ENCODE measurements around the gene BMAL1.
"Not testable (repeated sequence)": the region's sequence is repeated elsewhere in the genome, so short reads cannot be mapped to it uniquely, and the experiment has no call there.

BMAL1 gene

GRCh38 chr11:13256216-13256615, 21.4 kb upstream of the BMAL1 start:
- Mint-ChIP-seq H3K27ac (no peak overlapping the region), H3K36me3 (no peaks in the 10 kb centered on the region), H3K27me3 (no peaks in the 10 kb centered on the region), H3K9me3 (no peaks in the 10 kb centered on the region), H3K4me3 (no peak overlapping the region), H3K4me1 (no peaks in the 10 kb centered on the region)
- ATAC-seq: no peak

GRCh38 chr11:13258061-13258460, 19.5 kb upstream of the BMAL1 start:
- H3K4me3 Mint-ChIP-seq, ATAC-seq, H3K4me1 Mint-ChIP-seq, H3K36me3 Mint-ChIP-seq, H3K27me3 Mint-ChIP-seq, H3K9me3 Mint-ChIP-seq, H3K27ac Mint-ChIP-seq: not testable (repeated sequence)

GRCh38 chr11:13258855-13259254, 18.7 kb upstream of the BMAL1 start:
- Mint-ChIP-seq H3K4me1 (no peaks in the 10 kb centered on the region), H3K9me3 (no peaks in the 10 kb centered on the region), H3K4me3 (no peak overlapping the region), H3K36me3 (no peaks in the 10 kb centered on the region), H3K27me3 (no peaks in the 10 kb centered on the region), H3K27ac (no peak overlapping the region)
- ATAC-seq: no peak

GRCh38 chr11:13259374-13259773, 18.2 kb upstream of the BMAL1 start:
- no peak overlapping the region for H3K27ac Mint-ChIP-seq

GRCh38 chr11:13260201-13260962, 17.2 kb upstream of the BMAL1 start:
- H3K27ac Mint-ChIP-seq: no peak overlapping the region

More at GRCh38 chr11:13259374-13259773, 18.2 kb upstream of the BMAL1 start:
- H3K9me3 Mint-ChIP-seq: no peaks in the 10 kb centered on the region
- H3K4me1 Mint-ChIP-seq: no peaks in the 10 kb centered on the region
- H3K27me3 Mint-ChIP-seq: no peaks in the 10 kb centered on the region
- no peak overlapping the region for H3K4me3 Mint-ChIP-seq
- H3K36me3 Mint-ChIP-seq: no peaks in the 10 kb centered on the region
- ATAC-seq: no peak

GRCh38 chr11:13260963-13261588, 16.5 kb upstream of the BMAL1 start:
- H3K4me3 Mint-ChIP-seq: no peak overlapping the region
- H3K27me3 Mint-ChIP-seq: peaks cover 6% of the 10 kb centered on the region
- no peaks in the 10 kb centered on the region for H3K9me3 Mint-ChIP-seq
- ATAC-seq: peak; percentile 17
- H3K36me3 Mint-ChIP-seq: no peaks in the 10 kb centered on the region
- H3K27ac Mint-ChIP-seq: no peak overlapping the region
- H3K4me1 Mint-ChIP-seq: no peaks in the 10 kb centered on the region

More at GRCh38 chr11:13260201-13260962, 17.2 kb upstream of the BMAL1 start:
- ATAC-seq: peak; percentile 24
- Mint-ChIP-seq H3K36me3 (no peaks in the 10 kb centered on the region), H3K4me1 (no peaks in the 10 kb centered on the region), H3K4me3 (no peak overlapping the region), H3K27me3 (no peaks in the 10 kb centered on the region), H3K9me3 (no peaks in the 10 kb centered on the region)

GRCh38 chr11:13261591-13262061, 16.0 kb upstream of the BMAL1 start:
- Mint-ChIP-seq H3K36me3 (no peaks in the 10 kb centered on the region), H3K9me3 (no peaks in the 10 kb centered on the region), H3K27me3 (peaks cover 12% of the 10 kb centered on the region), H3K4me1 (no peaks in the 10 kb centered on the region), H3K4me3 (no peak overlapping the region), H3K27ac (no peak overlapping the region)
- no peak for ATAC-seq

GRCh38 chr11:13262096-13262495, 15.5 kb upstream of the BMAL1 start:
- peaks cover 13% of the 10 kb centered on the region for H3K27me3 Mint-ChIP-seq
- no peaks in the 10 kb centered on the region for H3K4me1 Mint-ChIP-seq
- no peak overlapping the region for H3K4me3 Mint-ChIP-seq
- no peak overlapping the region for H3K27ac Mint-ChIP-seq
- no peak for ATAC-seq
- H3K36me3 Mint-ChIP-seq: no peaks in the 10 kb centered on the region
- no peaks in the 10 kb centered on the region for H3K9me3 Mint-ChIP-seq

- ATAC-seq: no peak
- no peak overlapping the region for H3K27ac Mint-ChIP-seq
- peaks cover 9% of the 10 kb centered on the region for H3K4me1 Mint-ChIP-seq
- no peak overlapping the region for H3K4me3 Mint-ChIP-seq
- H3K9me3 Mint-ChIP-seq: no peaks in the 10 kb centered on the region
- no peaks in the 10 kb centered on the region for H3K36me3 Mint-ChIP-seq
- H3K27me3 Mint-ChIP-seq: peaks cover 27% of the 10 kb centered on the region
Measured at GRCh38 chr11:13268791-13269190, 8.8 kb upstream of the BMAL1 start.

- H3K4me3 Mint-ChIP-seq: no peak overlapping the region
- H3K27ac Mint-ChIP-seq: no peak overlapping the region
- H3K27me3 Mint-ChIP-seq: peaks cover 27% of the 10 kb centered on the region
- peaks cover 9% of the 10 kb centered on the region for H3K4me1 Mint-ChIP-seq
- no peak for ATAC-seq
- H3K9me3 Mint-ChIP-seq: no peaks in the 10 kb centered on the region
- no peaks in the 10 kb centered on the region for H3K36me3 Mint-ChIP-seq
Measured at GRCh38 chr11:13269775-13270174, 7.8 kb upstream of the BMAL1 start.

- H3K9me3 Mint-ChIP-seq: no peaks in the 10 kb centered on the region
- H3K36me3 Mint-ChIP-seq: no peaks in the 10 kb centered on the region
- H3K27ac Mint-ChIP-seq: no peak overlapping the region
- H3K27me3 Mint-ChIP-seq: peaks cover 20% of the 10 kb centered on the region
- ATAC-seq: no peak
- peaks cover 10% of the 10 kb centered on the region for H3K4me1 Mint-ChIP-seq
- H3K4me3 Mint-ChIP-seq: no peak overlapping the region
Measured at GRCh38 chr11:13271060-13271693, 6.4 kb upstream of the BMAL1 start.

- no peak for ATAC-seq
- H3K27me3 Mint-ChIP-seq: peaks cover 4% of the 10 kb centered on the region
- H3K27ac Mint-ChIP-seq: peak overlapping the region; percentile 78
- peak overlapping the region; percentile 97 for H3K4me3 Mint-ChIP-seq
- no peaks in the 10 kb centered on the region for H3K9me3 Mint-ChIP-seq
- no peaks in the 10 kb centered on the region for H3K36me3 Mint-ChIP-seq
- peaks cover 40% of the 10 kb centered on the region for H3K4me1 Mint-ChIP-seq
Measured at GRCh38 chr11:13276454-13276831, 1.1 kb upstream of the BMAL1 start.

- peaks cover 44% of the 10 kb centered on the region for H3K4me1 Mint-ChIP-seq
- peak overlapping the region; percentile 78 for H3K27ac Mint-ChIP-seq
- H3K27me3 Mint-ChIP-seq: no peaks in the 10 kb centered on the region
- peak; percentile 96 for ATAC-seq
- H3K36me3 Mint-ChIP-seq: no peaks in the 10 kb centered on the region
- H3K4me3 Mint-ChIP-seq: peak overlapping the region; percentile 97
- H3K9me3 Mint-ChIP-seq: no peaks in the 10 kb centered on the region
Measured at GRCh38 chr11:13276832-13277767, 490 bp upstream of the BMAL1 start.

- Mint-ChIP-seq H3K9me3 (no peaks in the 10 kb centered on the region), H3K4me1 (peaks cover 56% of the 10 kb centered on the region), H3K36me3 (no peaks in the 10 kb centered on the region), H3K27me3 (no peaks in the 10 kb centered on the region), H3K27ac (peak overlapping the region; percentile 36), H3K4me3 (peak overlapping the region; percentile 80)
- no peak for ATAC-seq
Measured at GRCh38 chr11:13278609-13279486, 1.3 kb downstream of the BMAL1 start.

Data from stimulated activated memory B cell treated with anti-CD40 and anti-IgM and Interleukin-4, amounts not matched to agents 10 μg/mL and 1 μg/mL and 100 μg/mL, for 72 hours (primary cell).